Left lung (tissue), 10 donors: ENCODE data around the gene PMS1. TPM values are rescaled to one million over a fixed set of nuclear protein-coding genes. Genes with fewer than 3 reads are reported as not detected.

Experiments
- ATAC-seq: fragments of 200-7000 bp; cut with Tn5 transposase; one replicate; pipeline ENCODE4 v1.9.1; 2020; ENCODE audit warnings: moderate library complexity
- DNase-seq, 4 donors: peaks; one replicate each; pipeline ENCODE4 v3.0.0-alpha.2; 2013 to 2020
- H3K27ac ChIP-seq, 2 donors: fragments of 200-600 bp; sonication (generic) in 1 of 2; one replicate each; pipeline versions ENCODE4 v1.5.0 to v1.8.0; 2020 to 2021
- H3K27me3 ChIP-seq, 2 donors: fragments of 200-600 bp; sonication (generic) in 1 of 2; one replicate each; pipeline versions ENCODE4 v1.5.0 to v1.8.0; 2020 to 2021
- H3K36me3 ChIP-seq, 2 donors: fragments of 200-600 bp; sonication (generic) in 1 of 2; one replicate each; pipeline versions ENCODE4 v1.5.0 to v1.8.0; 2020 to 2021
- H3K4me1 ChIP-seq, 2 donors: fragments of 200-600 bp; one replicate each; pipeline ENCODE4 v1.8.0; 2021
- H3K4me3 ChIP-seq, 2 donors: fragments of 200-600 bp; sonication (generic) in 1 of 2; one replicate each; pipeline versions ENCODE4 v1.5.0 to v1.8.0; 2020 to 2021; ENCODE audit warnings: mild to moderate bottlenecking in 1 of 2
- H3K9me3 ChIP-seq, 2 donors: fragments of 200-600 bp; sonication (generic) in 1 of 2; one replicate each; pipeline versions ENCODE4 v1.5.0 to v1.8.0; 2020 to 2021
- CTCF ChIP-seq, 2 donors: fragments of 200-600 bp; sonication (generic) in 1 of 2; IDR thresholded peaks; one replicate each; pipeline versions ENCODE4 v1.5.0 to v1.8.0; 2021; ENCODE audit warnings: antibody characterized with exemption in 2 of 2
- intact Hi-C, 2 donors: fragments of 100-400 bp; cut with DNase I; formaldehyde crosslinking; loops; one replicate each; pipeline versions ENCODE4 v1.11.2 to v1.14.2; 2022
- polyA plus RNA-seq, 6 donors: library from polyadenylated mRNA; unstranded; fragments of 120-200 nt; gene quantifications; one replicate each; pipeline ENCODE4 v1.2.1, GENCODE V29; 2013; ENCODE audit not compliant: insufficient read length in 6 of 6
- total RNA-seq, 2 donors: library from RNA; stranded (reverse); fragmentation: NEBNext Ultra II Directional; extraction: Animal tissue kit (Norgen Biotek cat#: 25700); gene quantifications; one replicate each; pipeline ENCODE4 v1.2.1, GENCODE V29; 2021
- donor health status: DM: no; HTN: yes; CAD: no.
- donor health status: DM: no; HTN: no; CAD: no.

The PMS1 gene
- total and polyA plus RNA-seq, 8 donors: 25.4 to 51.6 (median 45.1) TPM

GRCh38 chr2:189899101-189899500 lies 114.9 kb downstream of the PMS1 start:
- TF ChIP-seq CTCF (IDR thresholded peaks at IDR 0.05): no peak
- H3K4me1 ChIP-seq: no peaks in the 10 kb centered on the region
- H3K27me3 ChIP-seq: no peaks in the 10 kb centered on the region
- DNase-seq (no peak), ATAC-seq (no peak)
- no peaks in the 10 kb centered on the region for H3K36me3 ChIP-seq
- no peak overlapping the region for H3K27ac ChIP-seq
- H3K9me3 ChIP-seq: no peaks in the 10 kb centered on the region
- intact Hi-C loops: no loop called here
- no peak overlapping the region for H3K4me3 ChIP-seq

GRCh38 chr2:189900726-189901125 lies 116.5 kb downstream of the PMS1 start:
- no peak overlapping the region for H3K27ac ChIP-seq
- intact Hi-C loops: no loop called here
- no peaks in the 10 kb centered on the region for H3K36me3 ChIP-seq
- no peaks in the 10 kb centered on the region for H3K27me3 ChIP-seq
- DNase-seq (no peak), ATAC-seq (no peak)
- no peak for TF ChIP-seq CTCF (IDR thresholded peaks at IDR 0.05)
- no peaks in the 10 kb centered on the region for H3K9me3 ChIP-seq
- H3K4me3 ChIP-seq: no peak overlapping the region
- no peaks in the 10 kb centered on the region for H3K4me1 ChIP-seq

GRCh38 chr2:189901664-189902063 lies 117.4 kb downstream of the PMS1 start:
- Histone ChIP-seq H3K27me3 (no peaks in the 10 kb centered on the region), H3K27ac (no peak overlapping the region), H3K4me1 (no peaks in the 10 kb centered on the region), H3K4me3 (no peak overlapping the region), H3K36me3 (no peaks in the 10 kb centered on the region), H3K9me3 (no peaks in the 10 kb centered on the region)
- ATAC-seq: no peak
- intact Hi-C loops: no loop called here
- no peak for DNase-seq
- TF ChIP-seq CTCF (IDR thresholded peaks at IDR 0.05): no peak

- Histone ChIP-seq H3K27ac (no peak overlapping the region), H3K4me3 (no peak overlapping the region), H3K9me3 (no peaks in the 10 kb centered on the region), H3K27me3 (no peaks in the 10 kb centered on the region), H3K36me3 (no peaks in the 10 kb centered on the region), H3K4me1 (no peaks in the 10 kb centered on the region)
- no peak for TF ChIP-seq CTCF (IDR thresholded peaks at IDR 0.05)
- DNase-seq (no peak), ATAC-seq (no peak)
- intact Hi-C loops: no loop called here
These were observed 129.6 kb downstream of the PMS1 start for GRCh38 chr2:189913821-189914220.

- intact Hi-C loops: no loop called here
- ATAC-seq: no peak
- no peak for TF ChIP-seq CTCF (IDR thresholded peaks at IDR 0.05)
These were observed 132.4 kb downstream of the PMS1 start for GRCh38 chr2:189916651-189917050.

More at GRCh38 chr2:189916651-189917050, 132.4 kb downstream of the PMS1 start:
- H3K27ac ChIP-seq: no peak overlapping the region
- H3K27me3 ChIP-seq: no peaks in the 10 kb centered on the region
- no peaks in the 10 kb centered on the region for H3K4me1 ChIP-seq
- H3K9me3 ChIP-seq: no peaks in the 10 kb centered on the region
- DNase-seq: no peak
- H3K36me3 ChIP-seq: no peaks in the 10 kb centered on the region
- no peak overlapping the region for H3K4me3 ChIP-seq

Other genes with a start within 250 kb of the PMS1 start
- 100 to 1,000 TPM; 104 to 153 TPM for gene SLC40A1, start 203.7 kb upstream of the PMS1 start, total RNA-seq
- gene SLC40A1, start 203.7 kb upstream of the PMS1 start, polyA plus RNA-seq: 100 to 1,000 TPM; 188 to 242 (median 216) TPM
- 10 to 100 TPM; 34.1 to 37.0 TPM for gene ASNSD1, start 123.0 kb upstream of the PMS1 start, total RNA-seq
- gene ASNSD1, start 123.0 kb upstream of the PMS1 start, polyA plus RNA-seq: 10 to 100 TPM; 50.3 to 68.4 (median 58.1) TPM
- gene ANKAR, start 109.8 kb upstream of the PMS1 start, total RNA-seq: 1 to 10 TPM; 6.9 to 7.2 TPM
- 10 to 100 TPM; 18.6 to 27.0 (median 20.8) TPM for gene ANKAR, start 109.8 kb upstream of the PMS1 start, polyA plus RNA-seq
- 10 to 100 TPM in 1 of 2 donors, 1 to 10 TPM in 1; 7.2 to 10.1 TPM for gene OSGEPL1, start 21.7 kb upstream of the PMS1 start, total RNA-seq
- 10 to 100 TPM; 21.3 to 27.7 (median 25.0) TPM for gene OSGEPL1, start 21.7 kb upstream of the PMS1 start, polyA plus RNA-seq
- 10 to 100 TPM; 55.3 to 56.8 TPM for gene ORMDL1, start 111 bp upstream of the PMS1 start, total RNA-seq
- gene ORMDL1, start 111 bp upstream of the PMS1 start, polyA plus RNA-seq: 100 to 1,000 TPM in 4 of 6 donors, 10 to 100 TPM in 2; 86.0 to 121 (median 109) TPM